ENCODE data around the gene COL15A1.
"Not testable (repeated sequence)": the region's sequence is repeated elsewhere in the genome, so short reads cannot be mapped to it uniquely, and the experiment has no call there.

The COL15A1 gene

GRCh38 chr9:98943682-98944056 is at the start of gene COL15A1:
COL15A1 (plus strand) TSS chr9:98943907; CDS start chr9:98944062, 155 bp downstream.
- DNase-seq, result no peak

GRCh38 chr9:98894171-98894570 is 49.5 kb upstream of the COL15A1 start:
- DNase-seq, result no peak

- no peak for DNase-seq
Observed at GRCh38 chr9:98894761-98895160, 48.9 kb upstream of the COL15A1 start.

- peak; percentile 56 for DNase-seq
Observed at GRCh38 chr9:98896632-98897031, 47.1 kb upstream of the COL15A1 start.

GRCh38 chr9:98897745-98898144 is 46.0 kb upstream of the COL15A1 start:
- DNase-seq, result no peak

- peak; percentile 87 for DNase-seq
Observed at GRCh38 chr9:98899408-98900056, 44.2 kb upstream of the COL15A1 start.

- DNase-seq, result no peak
Observed at GRCh38 chr9:98900244-98900643, 43.5 kb upstream of the COL15A1 start.

- DNase-seq, result no peak
Observed at GRCh38 chr9:98900725-98901124, 43.0 kb upstream of the COL15A1 start.

GRCh38 chr9:98901843-98902242 is 41.9 kb upstream of the COL15A1 start:
- DNase-seq, result not testable (repeated sequence)

GRCh38 chr9:98902516-98902915 is 41.2 kb upstream of the COL15A1 start:
- no peak for DNase-seq

- DNase-seq, result no peak
Observed at GRCh38 chr9:98902925-98903324, 40.8 kb upstream of the COL15A1 start.

- DNase-seq, result no peak
Observed at GRCh38 chr9:98903961-98904411, 39.7 kb upstream of the COL15A1 start.

- no peak for DNase-seq
Observed at GRCh38 chr9:98905015-98905414, 38.7 kb upstream of the COL15A1 start.

- DNase-seq, result no peak
Observed at GRCh38 chr9:98906273-98907040, 37.2 kb upstream of the COL15A1 start.

- no peak for DNase-seq
Observed at GRCh38 chr9:98907055-98907454, 36.7 kb upstream of the COL15A1 start.

- no peak for DNase-seq
Observed at GRCh38 chr9:98908897-98909634, 34.6 kb upstream of the COL15A1 start.

GRCh38 chr9:98909935-98910334 is 33.8 kb upstream of the COL15A1 start:
- no peak for DNase-seq

GRCh38 chr9:98911042-98911441 is 32.7 kb upstream of the COL15A1 start:
- no peak for DNase-seq

- not testable (repeated sequence) for DNase-seq
Observed at GRCh38 chr9:98911738-98912137, 32.0 kb upstream of the COL15A1 start.

- no peak for DNase-seq
Observed at GRCh38 chr9:98912450-98912849, 31.3 kb upstream of the COL15A1 start.

- no peak for DNase-seq
Observed at GRCh38 chr9:98913044-98913443, 30.7 kb upstream of the COL15A1 start.

- no peak for DNase-seq
Observed at GRCh38 chr9:98913705-98914104, 30.0 kb upstream of the COL15A1 start.

GRCh38 chr9:98915599-98915998 is 28.1 kb upstream of the COL15A1 start:
- no peak for DNase-seq

- DNase-seq, result peak; percentile 32
Observed at GRCh38 chr9:98916660-98917059, 27.0 kb upstream of the COL15A1 start.
